Activated CD8-positive, alpha-beta memory T cell treated with anti-CD3 and anti-CD28 coated beads for 1 hour (primary cell): Measurements from ENCODE around the gene CPAMD8.
"Not testable (repeated sequence)": the region's sequence is repeated elsewhere in the genome, so short reads cannot be mapped to it uniquely, and the experiment has no call there.

Experiments
- DNase-seq, 2 donors: peaks; one replicate each; pipeline ENCODE4 v3.0.0-alpha.2; 2020; ENCODE audit warnings: low read depth in 1 of 2; ENCODE audit errors: extremely low read depth in 1 of 2

CPAMD8 gene

DNA sequence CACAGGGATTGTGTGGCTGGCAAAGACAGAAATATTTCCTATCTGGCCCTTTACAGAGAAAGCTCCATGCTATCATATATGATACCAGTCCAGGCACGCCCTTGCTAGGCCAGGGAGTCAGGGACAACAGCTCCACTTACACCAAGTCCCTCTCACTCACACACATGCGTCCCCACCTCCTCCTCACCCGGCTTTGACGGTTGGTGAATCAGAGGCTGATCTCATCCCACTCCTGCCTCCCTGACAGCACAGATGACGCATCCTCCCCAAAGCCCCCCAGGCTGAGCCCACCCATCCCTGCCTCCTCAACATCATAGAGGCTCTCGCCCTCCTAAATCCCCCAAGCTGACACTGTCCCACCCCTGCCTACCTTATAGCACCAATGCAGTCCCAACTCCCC is 75.1 kb downstream of the CPAMD8 start:
- DNase-seq = no peak

DNA sequence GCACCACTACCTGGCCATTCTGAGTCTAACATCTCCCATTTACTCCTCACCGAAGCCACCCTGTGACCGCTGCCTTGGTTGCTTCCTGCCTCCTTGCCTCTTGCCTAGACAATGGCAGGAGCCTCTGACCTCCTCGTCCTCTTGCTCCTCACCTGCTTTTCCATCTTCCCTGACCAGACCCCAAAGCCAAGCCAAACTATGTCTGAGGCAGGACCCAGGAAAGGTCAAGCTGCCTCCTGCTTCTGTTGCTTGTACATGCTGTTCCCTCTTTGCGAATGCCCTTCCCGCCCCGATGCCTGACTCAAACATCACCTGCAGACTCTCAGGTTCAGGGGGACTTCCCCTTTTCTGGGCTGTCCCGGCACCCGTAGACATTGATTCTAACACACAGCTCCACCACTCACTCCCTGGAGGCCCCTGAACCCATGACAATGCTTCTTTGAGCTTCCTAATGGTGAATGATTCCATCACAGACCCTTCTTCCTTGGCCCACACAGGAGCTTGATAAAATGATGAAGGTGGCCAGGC is 77.0 kb downstream of the CPAMD8 start:
- no peak for DNase-seq

- DNase-seq = no peak
These were observed 79.4 kb downstream of the CPAMD8 start for GRCh38 chr19:16946951-16947940.

DNA sequence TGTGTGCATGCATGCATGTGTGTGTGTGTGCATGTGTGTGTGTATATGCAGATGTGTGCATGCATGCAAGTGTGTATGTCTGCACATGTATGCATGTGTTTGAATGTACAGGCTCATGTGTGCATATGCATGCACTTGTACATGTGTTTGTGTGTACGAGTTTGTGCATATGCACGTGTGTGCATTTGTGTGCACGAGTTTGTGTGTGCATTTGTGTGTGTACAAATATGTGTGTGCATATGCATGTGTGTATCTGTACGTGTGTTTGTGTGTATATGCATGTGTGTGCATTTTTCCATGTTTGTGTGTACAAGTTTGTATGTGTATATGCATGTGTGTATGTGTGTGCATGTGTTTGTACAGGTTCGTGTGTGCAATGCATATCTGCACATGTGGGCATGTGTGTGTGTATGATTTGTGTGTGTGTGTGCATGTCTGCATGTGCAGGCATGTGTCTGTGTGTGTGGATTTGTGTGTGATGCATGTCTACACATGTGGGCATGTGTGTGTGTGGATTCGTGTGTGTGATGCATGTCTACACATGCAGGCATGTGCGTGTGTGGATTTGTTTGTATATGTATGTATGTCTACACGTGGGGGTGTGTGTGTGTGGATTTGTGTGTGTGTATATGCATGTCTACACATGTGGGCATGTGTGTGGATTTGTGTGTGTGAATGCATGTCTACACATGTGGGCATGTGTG is 80.7 kb downstream of the CPAMD8 start:
- DNase-seq = no peak

- no peak for DNase-seq
These were observed 81.3 kb downstream of the CPAMD8 start for GRCh38 chr19:16945364-16945714.

DNA sequence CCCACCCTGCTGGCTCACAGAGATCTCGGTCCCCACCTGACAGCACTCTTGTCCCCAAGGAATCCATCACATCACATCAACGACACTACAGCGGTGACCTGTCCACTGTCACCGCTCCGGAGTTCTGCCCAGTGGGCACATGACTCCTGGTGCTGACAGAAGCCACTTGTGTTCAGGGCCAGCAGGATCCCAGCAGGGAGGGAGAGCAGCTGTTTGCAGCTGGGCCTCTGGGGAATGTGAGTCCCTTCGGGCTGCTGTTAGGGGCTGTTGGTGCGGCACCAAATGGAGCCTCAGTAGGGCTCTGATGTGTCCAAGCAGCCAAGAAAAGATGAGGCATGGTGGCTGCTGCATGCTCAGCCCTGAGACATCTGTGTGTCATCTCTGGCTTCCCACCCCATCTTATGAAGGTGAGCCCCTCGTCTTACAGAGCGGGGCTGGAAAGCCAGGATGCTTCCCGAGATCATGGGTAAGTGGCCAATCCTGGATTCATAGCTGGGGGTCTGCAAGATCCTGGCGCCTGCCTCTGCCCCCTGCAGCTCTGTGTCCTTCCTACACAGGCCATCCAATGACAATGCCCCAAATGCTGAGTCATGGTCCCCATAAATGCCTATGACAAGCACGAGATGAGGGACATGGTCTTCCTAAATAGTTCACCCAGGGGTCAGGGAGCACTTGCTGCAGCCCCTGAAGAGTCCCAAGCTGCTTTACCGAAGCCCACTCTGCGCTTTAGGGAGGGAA is 81.8 kb downstream of the CPAMD8 start:
- no peak for DNase-seq

DNA sequence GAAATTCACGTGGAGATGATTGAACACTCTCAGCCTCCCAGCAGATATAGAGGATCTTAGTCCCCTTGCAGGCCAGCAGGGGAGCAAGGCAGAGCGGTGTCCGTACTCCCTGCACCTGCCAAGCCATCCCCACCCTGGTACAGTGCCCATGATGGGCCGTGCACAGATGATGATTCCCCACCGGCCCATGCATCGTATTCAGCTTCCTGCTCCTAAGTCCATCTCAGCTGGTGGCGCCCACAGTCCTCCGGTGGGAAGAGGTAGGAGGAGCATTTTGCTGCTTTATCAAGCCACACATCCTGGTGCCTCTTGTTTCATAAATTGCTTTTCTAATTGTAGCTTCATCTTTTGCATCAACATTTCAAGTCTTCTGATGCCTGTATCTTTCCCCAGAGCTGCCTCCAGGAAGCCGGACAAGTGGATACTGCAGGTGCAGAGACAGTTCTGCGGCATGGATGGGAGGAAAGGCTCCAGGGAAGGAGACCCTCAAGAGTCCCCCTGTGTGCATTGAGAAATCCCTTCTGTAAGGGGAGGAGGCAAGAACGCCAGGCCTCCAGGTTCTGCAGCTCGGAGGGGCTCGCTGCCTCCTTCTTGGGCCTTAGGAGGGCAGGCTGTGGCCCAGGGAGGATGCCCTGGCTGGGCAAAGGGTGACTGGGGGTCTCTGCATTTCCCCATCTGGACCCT is 82.5 kb downstream of the CPAMD8 start:
- DNase-seq = no peak

DNA sequence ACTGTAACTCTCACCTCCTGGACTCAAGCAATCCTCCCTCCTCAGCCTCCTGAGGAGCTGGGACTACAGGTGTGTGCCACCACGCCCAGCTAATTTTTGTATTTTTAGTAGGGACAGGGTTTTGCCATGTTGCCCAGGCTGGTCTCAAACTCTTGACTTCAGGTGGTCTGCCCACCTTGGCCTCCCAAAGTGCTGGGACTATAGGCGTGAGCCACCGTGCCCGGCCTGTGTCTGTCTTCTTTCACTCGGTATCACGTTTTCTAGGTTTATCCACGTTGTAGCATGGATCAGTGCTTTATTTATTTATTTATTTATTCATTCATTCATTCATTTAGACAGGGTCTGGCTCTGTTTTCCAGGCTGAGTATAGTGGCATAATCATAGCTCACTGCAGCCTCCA is 83.5 kb downstream of the CPAMD8 start:
- not testable (repeated sequence) for DNase-seq

- no peak for DNase-seq
These were observed 84.0 kb downstream of the CPAMD8 start for GRCh38 chr19:16942583-16942982.

DNA sequence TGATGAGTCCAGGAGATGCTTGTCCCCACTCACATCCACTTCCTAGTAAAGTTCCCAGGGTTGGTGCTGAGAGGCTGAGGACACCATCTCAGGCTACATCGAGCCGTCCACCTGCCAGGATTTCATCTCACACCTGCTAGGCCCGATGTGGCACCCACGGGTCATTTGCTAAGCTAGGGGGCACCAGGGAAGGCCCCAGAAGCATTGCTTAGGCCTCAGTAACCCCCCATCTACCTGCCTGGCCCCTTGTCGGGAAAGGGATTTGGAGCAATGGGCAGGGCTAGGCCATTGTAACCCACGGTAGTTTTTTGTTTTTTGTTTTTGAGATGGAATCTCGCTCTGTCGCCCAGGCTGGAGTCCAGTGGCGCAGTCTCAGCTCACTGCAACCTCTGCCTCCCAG is 86.0 kb downstream of the CPAMD8 start:
- DNase-seq = no peak

DNA sequence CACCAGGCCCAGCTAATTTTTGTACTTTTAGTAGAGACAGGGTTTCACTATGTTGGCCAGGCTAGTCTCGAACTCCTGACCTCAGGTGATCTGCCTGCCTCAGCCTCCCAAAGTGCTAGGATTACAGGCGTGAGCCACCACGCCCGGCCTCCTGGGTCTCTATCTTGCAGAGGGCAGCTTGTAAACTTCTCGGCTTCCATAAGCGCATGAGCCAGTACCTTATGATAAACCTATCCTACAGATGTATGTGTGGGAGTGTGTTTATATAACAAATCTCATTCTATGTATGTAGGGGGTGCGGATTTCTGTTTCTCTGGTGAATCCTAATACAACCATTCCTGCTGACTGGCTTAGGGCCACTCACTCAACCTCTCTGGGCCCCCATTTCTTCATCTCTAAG is 86.5 kb downstream of the CPAMD8 start:
- not testable (repeated sequence) for DNase-seq

DNA sequence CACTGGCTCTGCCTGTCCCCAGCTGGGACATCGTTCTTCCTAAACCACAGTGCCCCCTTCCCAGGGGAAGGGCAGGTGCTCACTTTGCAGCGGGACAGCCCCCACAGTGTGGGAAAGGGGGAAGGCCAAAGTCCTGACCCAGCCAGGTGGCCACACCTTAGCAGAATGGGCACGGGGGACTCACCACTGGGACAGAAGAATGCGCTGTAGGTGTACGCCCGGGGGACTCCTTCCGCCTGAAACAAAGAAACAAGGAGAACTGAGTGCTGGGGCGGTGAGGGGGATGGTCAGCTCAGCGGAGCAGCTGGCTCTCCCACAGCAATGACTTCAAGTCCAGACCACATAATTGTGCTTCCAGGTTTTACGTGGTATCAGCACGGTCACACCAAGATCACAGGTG is 88.4 kb downstream of the CPAMD8 start:
- no peak for DNase-seq

DNA sequence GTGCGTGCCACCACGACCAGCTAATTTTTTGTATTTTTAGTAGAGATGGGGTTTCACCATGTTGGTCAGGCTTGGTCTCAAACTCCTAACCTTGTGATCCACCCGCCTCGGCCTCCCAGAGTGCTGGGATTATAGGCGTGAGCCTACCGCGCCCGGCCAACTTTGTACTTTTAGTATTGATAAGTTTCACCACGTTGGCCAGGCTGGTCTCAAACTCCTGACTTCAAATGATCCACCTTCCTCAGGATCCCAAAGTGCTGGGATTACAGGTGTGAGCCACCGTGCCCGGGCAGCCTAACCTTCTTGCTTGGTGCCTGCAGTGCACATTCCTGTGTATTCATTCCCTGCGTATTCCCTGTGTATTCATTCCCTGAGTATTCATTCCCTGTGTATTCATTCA is 88.8 kb downstream of the CPAMD8 start:
- not testable (repeated sequence) for DNase-seq

GRCh38 chr19:16936901-16937300 is 89.7 kb downstream of the CPAMD8 start:
- DNase-seq = no peak

DNA sequence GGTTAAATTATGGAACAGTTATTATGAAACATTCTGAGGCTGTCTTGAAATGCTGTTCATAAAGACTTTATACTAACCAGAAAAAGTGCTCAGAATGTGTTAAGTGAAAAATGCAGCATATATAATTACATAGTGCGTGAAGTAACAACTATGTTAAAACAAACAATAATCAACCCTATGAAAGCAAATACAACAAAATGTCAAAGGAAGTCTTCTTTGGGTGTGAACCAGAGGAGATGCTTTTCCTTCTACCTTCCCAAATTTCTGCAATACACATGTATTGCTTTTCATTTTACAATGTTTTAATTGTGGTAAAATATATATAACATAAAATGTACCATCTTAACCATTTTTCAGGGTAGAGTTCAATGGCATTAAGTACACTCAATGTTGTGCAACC is 92.1 kb downstream of the CPAMD8 start:
- DNase-seq = no peak

GRCh38 chr19:16931306-16931705 is 95.3 kb downstream of the CPAMD8 start:
- no peak for DNase-seq

DNA sequence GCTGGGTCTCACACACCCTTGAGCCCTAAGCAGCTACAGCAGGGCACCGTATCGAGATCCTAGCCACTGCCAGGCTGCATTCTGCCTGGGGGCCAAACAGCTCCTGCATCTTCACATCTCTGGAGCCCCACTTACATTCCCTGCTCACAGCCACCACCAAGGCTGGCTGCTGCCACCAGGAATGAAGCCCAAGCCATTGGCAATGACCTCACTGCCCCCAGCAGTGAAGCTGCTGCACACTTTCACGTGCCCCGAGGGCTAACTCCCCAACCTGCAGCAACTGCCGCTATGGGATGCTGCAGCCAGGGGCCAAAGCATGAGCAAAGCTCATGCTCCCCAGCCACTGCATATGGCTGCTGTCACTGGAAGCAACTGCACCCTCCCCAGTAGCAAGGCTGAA is 95.9 kb downstream of the CPAMD8 start:
- no peak for DNase-seq

DNA sequence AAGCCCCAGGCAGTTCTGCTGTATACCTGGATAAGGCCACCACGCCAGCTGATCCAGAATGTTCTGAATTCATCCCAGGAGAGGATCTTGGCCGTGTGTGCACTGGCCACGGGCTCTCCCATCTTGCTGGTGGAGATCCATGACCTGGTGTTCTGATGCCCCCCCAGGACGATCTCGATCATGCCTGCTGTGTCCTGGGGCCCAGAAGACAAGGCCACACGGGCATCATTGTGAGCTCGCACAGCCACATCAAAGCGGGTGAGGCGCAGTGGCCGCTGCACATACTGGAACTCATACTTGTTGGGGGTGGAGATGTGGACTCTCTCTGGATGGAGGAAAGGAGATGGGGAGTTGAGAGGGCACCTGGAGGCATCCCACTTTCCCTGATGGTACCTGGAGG is 97.7 kb downstream of the CPAMD8 start:
- DNase-seq = no peak

DNA sequence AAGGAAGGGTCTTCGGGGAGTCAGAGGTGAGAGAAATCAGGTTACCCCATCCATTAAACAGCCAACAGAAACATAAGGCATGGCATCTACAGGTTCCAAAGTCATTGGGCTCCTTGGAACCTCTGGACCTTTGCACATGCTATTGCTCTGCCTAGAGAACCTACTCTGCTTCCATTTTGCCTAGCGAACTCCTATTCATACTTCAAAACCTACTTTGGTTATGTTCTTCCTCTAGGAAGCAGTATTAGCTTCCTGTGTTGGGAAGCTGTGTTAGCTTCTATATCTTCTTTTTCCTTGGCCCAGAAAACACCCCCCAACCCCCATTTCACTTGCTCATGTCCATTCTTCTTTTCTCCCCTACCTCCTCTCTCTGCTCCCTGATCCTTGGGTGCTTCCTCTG is 98.3 kb downstream of the CPAMD8 start:
- no peak for DNase-seq

DNA sequence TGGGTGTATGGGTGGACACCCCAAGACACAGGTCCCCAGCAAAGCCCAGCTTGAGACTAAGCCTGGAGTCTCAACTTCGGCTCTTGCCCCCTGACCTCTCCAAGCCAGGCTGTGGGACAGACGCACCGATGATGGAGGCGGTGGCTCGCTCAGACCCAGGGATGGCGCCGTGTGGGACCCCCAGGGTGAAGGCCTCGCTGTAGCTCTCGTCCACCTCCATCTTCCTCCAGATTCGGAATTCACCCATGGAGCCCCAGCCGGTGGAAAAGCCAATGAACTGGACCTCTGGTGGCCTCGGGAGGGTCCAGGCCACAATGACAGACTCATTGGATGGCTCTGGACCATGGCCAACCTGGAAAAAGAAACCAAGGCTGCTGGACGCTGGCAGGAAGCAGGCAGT is 98.7 kb downstream of the CPAMD8 start:
- DNase-seq = no peak

DNA sequence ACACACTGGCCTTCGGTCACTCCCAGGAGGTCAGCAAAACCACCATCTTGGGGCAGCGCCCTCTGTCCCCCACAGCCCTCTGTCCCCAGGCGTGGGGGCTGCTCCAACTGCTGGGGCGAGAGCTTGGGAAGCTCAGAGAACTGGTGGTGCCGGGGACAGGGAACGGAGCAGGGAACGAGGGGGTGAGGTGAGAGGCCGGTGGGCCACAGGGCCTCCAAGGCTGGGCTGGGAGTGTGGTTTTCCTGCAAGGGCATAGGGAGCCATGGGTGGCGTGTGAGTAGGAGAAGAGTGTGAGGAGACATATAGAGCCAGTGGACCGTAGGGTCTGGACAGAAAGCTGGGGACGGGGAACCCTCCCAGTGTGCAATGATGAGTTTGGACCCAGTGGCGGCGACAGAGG is 103.7 kb downstream of the CPAMD8 start:
- no peak for DNase-seq
